ENCODE measurements around the gene RNF217.

RNF217 gene

DNA sequence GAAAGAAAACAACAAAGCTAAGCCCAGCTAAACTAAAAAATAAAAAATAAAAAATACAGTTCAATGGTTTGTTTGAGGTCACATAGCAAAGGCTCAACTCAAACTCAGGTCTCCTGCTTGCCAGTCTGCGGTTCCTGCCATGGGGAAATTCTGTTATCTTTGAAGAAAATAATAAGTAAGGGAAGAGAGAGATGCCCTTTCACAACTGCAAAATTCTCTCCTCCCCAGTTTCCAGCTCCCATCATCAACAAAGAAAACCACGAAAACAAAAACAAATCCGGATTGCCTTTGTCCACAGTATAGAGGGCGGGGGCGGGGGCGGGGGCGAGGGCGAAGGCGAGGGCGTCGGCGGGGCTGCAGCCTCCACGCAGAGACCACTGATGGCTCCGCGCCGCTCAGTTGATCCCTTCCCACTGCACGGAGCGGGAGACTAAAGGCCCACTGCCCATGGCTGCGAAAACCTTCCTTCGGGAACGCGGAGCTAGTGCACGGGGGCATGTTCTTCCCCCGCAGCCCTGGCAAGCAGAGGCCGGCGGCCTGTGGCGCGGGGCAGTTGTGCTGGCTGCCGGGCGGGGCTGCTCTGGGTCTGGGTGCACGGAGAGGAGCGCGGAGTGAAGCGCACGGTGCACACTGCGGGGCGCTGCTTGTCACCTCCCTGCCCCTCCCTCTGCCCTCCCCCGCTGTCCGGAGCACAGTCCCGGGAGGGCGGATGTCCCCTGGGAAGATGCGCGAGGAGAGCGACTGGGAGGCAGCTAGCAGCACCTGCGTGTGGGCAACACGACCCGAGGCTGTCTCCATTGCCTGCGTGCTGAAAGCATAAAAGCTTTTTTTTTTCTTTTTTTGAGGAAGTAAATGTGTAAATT is 137.2 kb downstream of the RNF217 start:
- Histone ChIP-seq H3K36me3 (ENCODE audit: control insufficient read depth, insufficient read depth, low read length) (no peaks in the 10 kb centered on the region), H3K4me1 (ENCODE audit: control insufficient read depth, insufficient read depth, low read length, poor library complexity, severe bottlenecking) (peaks cover 39% of the 10 kb centered on the region), H3K27ac (ENCODE audit: low read depth, low read length, severe bottlenecking) (no peak overlapping the region), H3K9me3 (ENCODE audit: control insufficient read depth, low read length) (no peaks in the 10 kb centered on the region), H3K4me3 (ENCODE audit: extremely low read depth, insufficient read depth, low read length, poor library complexity, severe bottlenecking) (peak overlapping the region; percentile 26)
- 2 to 3% methylated on average over 31 to 37 of the region's 48 CpGs for WGBS, 2 experiments (ENCODE audit: insufficient coverage in 2 of 2)

DNA sequence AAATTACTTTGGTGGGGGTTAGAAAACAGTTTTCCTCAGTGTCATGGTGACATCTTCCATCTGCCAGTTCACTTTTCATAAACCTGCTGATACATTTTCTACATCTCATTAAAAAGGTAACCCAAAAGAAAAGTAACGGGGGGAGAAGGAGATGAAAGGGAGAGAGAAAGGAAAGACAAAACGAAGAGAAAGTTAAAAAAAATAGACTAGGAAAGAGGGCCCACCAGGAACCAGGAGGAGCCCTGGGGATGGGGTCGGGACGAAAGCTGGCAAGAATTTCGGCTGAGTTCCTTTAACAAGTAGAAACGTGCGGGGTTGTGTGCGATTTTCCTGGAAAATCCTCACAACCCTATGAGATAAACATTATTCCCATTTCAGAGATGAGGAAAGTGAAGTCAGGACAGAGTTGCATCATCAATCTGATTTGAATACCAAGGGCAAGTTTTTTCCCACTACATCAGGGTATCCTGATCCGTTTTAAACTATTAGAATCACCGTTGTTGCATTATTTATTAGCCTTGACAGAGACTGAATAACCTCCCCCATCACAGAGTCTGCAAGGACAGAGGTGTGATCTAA is 137.9 kb downstream of the RNF217 start:
- H3K4me1 ChIP-seq (ENCODE audit: control insufficient read depth, insufficient read depth, low read length, poor library complexity, severe bottlenecking): peaks cover 46% of the 10 kb centered on the region
- 77 to 83% methylated on average over 7 to 8 of the region's 10 CpGs for WGBS, 2 experiments (ENCODE audit: insufficient coverage in 2 of 2)
- H3K36me3 ChIP-seq (ENCODE audit: control insufficient read depth, insufficient read depth, low read length): no peaks in the 10 kb centered on the region
- peak overlapping the region; percentile 26 for H3K4me3 ChIP-seq (ENCODE audit: extremely low read depth, insufficient read depth, low read length, poor library complexity, severe bottlenecking)
- no peaks in the 10 kb centered on the region for H3K9me3 ChIP-seq (ENCODE audit: control insufficient read depth, low read length)
- H3K27ac ChIP-seq (ENCODE audit: low read depth, low read length, severe bottlenecking): no peak overlapping the region

DNA sequence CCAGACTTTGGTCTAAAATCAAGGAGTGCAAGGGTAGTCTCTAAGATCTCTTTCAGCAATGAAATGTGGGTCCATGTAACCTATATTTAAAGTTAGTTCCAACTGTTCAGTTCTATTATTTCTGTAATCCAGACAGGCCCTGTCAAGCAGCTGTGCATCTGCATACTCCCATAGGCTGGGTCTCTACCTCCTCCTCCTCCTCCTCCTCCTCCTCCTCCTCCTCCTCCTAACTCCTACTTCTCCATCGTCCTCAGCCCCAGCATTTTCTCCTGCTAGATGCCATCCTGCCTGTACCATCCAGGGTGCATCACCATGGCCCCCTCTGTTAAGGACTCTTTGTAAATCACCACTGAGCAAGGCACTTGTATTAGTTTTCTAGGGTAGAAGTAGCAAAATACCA is 138.9 kb downstream of the RNF217 start:
- no peaks in the 10 kb centered on the region for H3K9me3 ChIP-seq (ENCODE audit: control insufficient read depth, low read length)
- no peak overlapping the region for H3K27ac ChIP-seq (ENCODE audit: low read depth, low read length, severe bottlenecking)
- H3K4me3 ChIP-seq (ENCODE audit: extremely low read depth, insufficient read depth, low read length, poor library complexity, severe bottlenecking): no peak overlapping the region
- H3K4me1 ChIP-seq (ENCODE audit: control insufficient read depth, insufficient read depth, low read length, poor library complexity, severe bottlenecking): peaks cover 42% of the 10 kb centered on the region
- no peaks in the 10 kb centered on the region for H3K36me3 ChIP-seq (ENCODE audit: control insufficient read depth, insufficient read depth, low read length)
- WGBS, 2 experiments (ENCODE audit: insufficient coverage in 2 of 2): no CpG with 5 or more reads among the region's 1 CpG

DNA sequence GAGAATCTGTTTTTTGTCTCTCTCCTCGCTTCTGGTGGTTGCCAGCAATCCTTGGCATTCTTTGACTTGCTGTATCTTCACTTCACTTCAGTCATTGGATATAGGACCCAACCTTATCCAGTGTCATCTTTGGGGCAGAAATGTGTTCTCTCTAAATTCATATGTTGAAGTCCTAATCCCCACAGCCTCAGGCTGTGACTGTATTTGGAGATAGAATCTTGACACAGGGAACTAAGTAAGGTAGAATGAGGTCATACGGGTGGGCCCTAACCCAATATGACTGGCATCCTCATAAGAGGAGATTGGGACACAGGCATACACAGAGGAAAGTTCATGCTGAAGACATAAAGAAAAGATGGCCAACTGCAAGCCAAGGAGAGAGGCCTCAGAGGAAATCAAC is 139.4 kb downstream of the RNF217 start:
- 83 to 100% methylated on average over 2 of the region's 2 CpGs for WGBS, 2 experiments (ENCODE audit: insufficient coverage in 2 of 2)
- Histone ChIP-seq H3K27ac (ENCODE audit: low read depth, low read length, severe bottlenecking) (peak overlapping the region; percentile 76), H3K4me1 (ENCODE audit: control insufficient read depth, insufficient read depth, low read length, poor library complexity, severe bottlenecking) (peaks cover 42% of the 10 kb centered on the region), H3K9me3 (ENCODE audit: control insufficient read depth, low read length) (no peaks in the 10 kb centered on the region), H3K36me3 (ENCODE audit: control insufficient read depth, insufficient read depth, low read length) (no peaks in the 10 kb centered on the region), H3K4me3 (ENCODE audit: extremely low read depth, insufficient read depth, low read length, poor library complexity, severe bottlenecking) (no peak overlapping the region)

DNA sequence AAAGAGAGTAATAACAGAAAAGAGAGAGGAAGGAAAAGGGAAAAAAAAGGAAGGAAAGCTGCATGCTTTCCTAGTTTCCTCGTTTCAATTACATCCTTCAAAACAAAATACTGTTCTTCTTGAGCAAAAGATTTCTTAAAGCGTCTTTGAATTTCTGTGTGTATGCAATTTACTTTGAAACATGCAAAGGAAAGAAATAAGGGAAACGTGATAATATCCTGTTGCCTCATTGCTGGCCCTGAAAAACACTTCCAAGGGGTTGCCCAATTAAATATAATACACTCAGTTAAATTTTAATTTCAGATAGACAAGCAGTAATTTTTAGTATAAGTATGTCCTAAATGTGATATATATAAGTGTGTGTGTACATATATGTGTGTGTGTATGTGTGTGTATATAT is 140.2 kb downstream of the RNF217 start:
- Histone ChIP-seq H3K9me3 (ENCODE audit: control insufficient read depth, low read length) (no peaks in the 10 kb centered on the region), H3K4me1 (ENCODE audit: control insufficient read depth, insufficient read depth, low read length, poor library complexity, severe bottlenecking) (peaks cover 42% of the 10 kb centered on the region), H3K4me3 (ENCODE audit: extremely low read depth, insufficient read depth, low read length, poor library complexity, severe bottlenecking) (no peak overlapping the region), H3K27ac (ENCODE audit: low read depth, low read length, severe bottlenecking) (peak overlapping the region; percentile 76), H3K36me3 (ENCODE audit: control insufficient read depth, insufficient read depth, low read length) (no peaks in the 10 kb centered on the region)
- WGBS, 2 experiments (ENCODE audit: insufficient coverage in 2 of 2): no CpG with 5 or more reads among the region's 3 CpGs

DNA sequence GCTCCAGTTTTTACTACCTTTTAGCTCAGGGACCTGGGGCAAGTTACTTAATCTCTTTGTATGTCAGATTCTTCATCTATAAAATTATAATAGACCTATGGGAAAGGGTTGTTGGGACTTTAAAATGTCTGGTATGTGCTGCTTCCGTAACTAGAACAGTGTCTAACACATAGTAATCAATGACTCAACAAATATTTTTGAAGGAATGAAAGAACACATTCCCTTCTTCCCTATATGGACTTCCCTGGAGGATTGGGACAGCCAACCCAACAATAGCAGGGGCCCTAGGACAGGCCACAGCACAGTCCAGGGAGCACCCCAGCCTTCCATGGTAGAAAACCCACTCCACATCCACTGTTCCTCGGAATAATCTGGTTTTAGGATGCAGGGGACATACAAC is 140.7 kb downstream of the RNF217 start:
- no CpG with 5 or more reads among the region's 2 CpGs for WGBS, 2 experiments (ENCODE audit: insufficient coverage in 2 of 2)
- Histone ChIP-seq H3K9me3 (ENCODE audit: control insufficient read depth, low read length) (no peaks in the 10 kb centered on the region), H3K27ac (ENCODE audit: low read depth, low read length, severe bottlenecking) (peak overlapping the region; percentile 76), H3K4me1 (ENCODE audit: control insufficient read depth, insufficient read depth, low read length, poor library complexity, severe bottlenecking) (peaks cover 42% of the 10 kb centered on the region), H3K36me3 (ENCODE audit: control insufficient read depth, insufficient read depth, low read length) (no peaks in the 10 kb centered on the region), H3K4me3 (ENCODE audit: extremely low read depth, insufficient read depth, low read length, poor library complexity, severe bottlenecking) (no peak overlapping the region)

DNA sequence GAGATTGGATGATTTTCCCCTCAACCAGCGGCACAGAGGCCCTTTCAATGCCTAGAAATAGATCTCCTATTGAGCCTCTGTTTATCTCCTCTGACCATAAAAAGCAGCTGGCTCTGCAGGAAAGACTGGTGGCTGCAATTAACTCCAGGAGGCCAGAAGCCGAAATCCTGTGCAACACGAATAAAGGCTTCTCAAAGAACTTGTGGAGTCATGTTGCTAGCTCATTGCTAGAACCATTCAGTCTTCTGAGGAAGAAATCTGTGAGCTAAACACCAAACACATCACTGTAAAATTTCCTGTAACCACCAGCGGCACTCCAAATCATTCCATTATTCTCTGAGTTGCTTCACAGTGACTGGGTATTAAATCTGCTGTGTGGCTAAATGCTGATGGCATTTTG is 142.2 kb downstream of the RNF217 start:
- 11 to 17% methylated on average over 3 of the region's 4 CpGs for WGBS, 2 experiments (ENCODE audit: insufficient coverage in 2 of 2)
- Histone ChIP-seq H3K36me3 (ENCODE audit: control insufficient read depth, insufficient read depth, low read length) (no peaks in the 10 kb centered on the region), H3K9me3 (ENCODE audit: control insufficient read depth, low read length) (peaks cover 2% of the 10 kb centered on the region), H3K27ac (ENCODE audit: low read depth, low read length, severe bottlenecking) (peak overlapping the region; percentile 80), H3K4me1 (ENCODE audit: control insufficient read depth, insufficient read depth, low read length, poor library complexity, severe bottlenecking) (peaks cover 42% of the 10 kb centered on the region), H3K4me3 (ENCODE audit: extremely low read depth, insufficient read depth, low read length, poor library complexity, severe bottlenecking) (no peak overlapping the region)

DNA sequence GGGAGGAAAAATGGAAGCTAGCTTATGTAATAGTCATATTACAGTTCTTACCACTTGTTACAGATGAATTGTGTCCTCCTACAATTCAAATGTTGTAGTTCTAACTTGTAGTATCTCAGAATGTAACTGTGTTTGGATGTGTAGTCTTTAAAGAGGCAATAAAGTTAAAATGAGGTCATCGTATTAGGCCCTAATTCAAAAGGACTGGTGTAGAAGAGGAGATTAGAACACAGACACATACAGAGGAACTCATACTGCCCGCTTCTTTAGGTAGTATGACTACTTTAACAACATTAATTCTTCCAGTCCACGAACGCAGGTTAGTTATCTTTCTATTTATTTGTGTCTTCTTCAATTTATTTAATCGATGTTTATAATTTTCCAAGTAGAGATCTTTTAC is 144.8 kb downstream of the RNF217 start:
- Histone ChIP-seq H3K9me3 (ENCODE audit: control insufficient read depth, low read length) (peaks cover 19% of the 10 kb centered on the region), H3K4me3 (ENCODE audit: extremely low read depth, insufficient read depth, low read length, poor library complexity, severe bottlenecking) (no peak overlapping the region), H3K36me3 (ENCODE audit: control insufficient read depth, insufficient read depth, low read length) (no peaks in the 10 kb centered on the region), H3K4me1 (ENCODE audit: control insufficient read depth, insufficient read depth, low read length, poor library complexity, severe bottlenecking) (peaks cover 25% of the 10 kb centered on the region), H3K27ac (ENCODE audit: low read depth, low read length, severe bottlenecking) (no peak overlapping the region)
- 88% methylated on average over 1 of the region's 5 CpGs; no CpG with 5 or more reads in 1 of the 2 experiments for WGBS, 2 experiments (ENCODE audit: insufficient coverage in 2 of 2)

DNA sequence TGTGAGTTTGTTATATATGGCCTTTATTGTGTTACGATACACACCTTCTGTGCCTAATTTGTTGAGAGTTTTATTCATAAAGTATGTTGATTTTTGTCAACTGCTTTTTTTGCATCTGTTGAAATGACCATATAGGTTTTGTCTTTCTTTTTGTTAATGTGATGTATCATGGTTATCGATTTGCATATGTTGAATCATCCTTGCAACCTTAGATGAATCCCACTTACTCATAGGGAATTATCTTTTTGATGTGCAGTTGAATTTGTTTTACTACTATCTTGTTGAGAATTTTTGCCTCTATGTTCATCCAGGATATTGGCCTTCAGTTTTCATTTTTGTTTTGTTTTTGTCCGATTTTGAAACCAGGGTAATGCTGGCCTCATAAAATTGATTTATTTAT is 145.7 kb downstream of the RNF217 start:
- Histone ChIP-seq H3K9me3 (ENCODE audit: control insufficient read depth, low read length) (peaks cover 23% of the 10 kb centered on the region), H3K4me3 (ENCODE audit: extremely low read depth, insufficient read depth, low read length, poor library complexity, severe bottlenecking) (no peak overlapping the region), H3K4me1 (ENCODE audit: control insufficient read depth, insufficient read depth, low read length, poor library complexity, severe bottlenecking) (peaks cover 19% of the 10 kb centered on the region), H3K27ac (ENCODE audit: low read depth, low read length, severe bottlenecking) (no peak overlapping the region), H3K36me3 (ENCODE audit: control insufficient read depth, insufficient read depth, low read length) (no peaks in the 10 kb centered on the region)
- 100% methylated on average over 1 of the region's 3 CpGs; no CpG with 5 or more reads in 1 of the 2 experiments for WGBS, 2 experiments (ENCODE audit: insufficient coverage in 2 of 2)

DNA sequence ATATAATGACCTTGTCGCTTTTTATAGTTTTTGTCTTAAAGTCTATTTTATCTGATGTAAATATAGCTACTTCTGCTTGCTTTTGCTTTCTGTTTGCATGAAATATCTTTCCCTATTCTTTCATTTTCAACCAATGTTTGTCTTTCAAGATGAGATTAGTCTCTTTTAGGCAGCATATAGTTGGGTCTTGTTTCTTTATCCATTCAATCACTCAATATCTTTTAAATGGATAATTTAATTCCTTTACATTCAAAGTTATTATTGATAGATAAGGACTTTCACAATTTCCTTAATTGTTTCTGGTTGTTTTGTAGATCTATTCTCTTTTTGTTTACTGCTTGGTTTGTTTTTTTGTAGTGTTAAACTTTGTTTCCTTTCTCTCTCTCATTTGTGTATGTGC is 147.8 kb downstream of the RNF217 start:
- Histone ChIP-seq H3K9me3 (ENCODE audit: control insufficient read depth, low read length) (peaks cover 23% of the 10 kb centered on the region), H3K4me1 (ENCODE audit: control insufficient read depth, insufficient read depth, low read length, poor library complexity, severe bottlenecking) (peaks cover 1% of the 10 kb centered on the region), H3K36me3 (ENCODE audit: control insufficient read depth, insufficient read depth, low read length) (no peaks in the 10 kb centered on the region), H3K27ac (ENCODE audit: low read depth, low read length, severe bottlenecking) (no peak overlapping the region), H3K4me3 (ENCODE audit: extremely low read depth, insufficient read depth, low read length, poor library complexity, severe bottlenecking) (no peak overlapping the region)
- no CpG with 5 or more reads among the region's 1 CpG for WGBS, 2 experiments (ENCODE audit: insufficient coverage in 2 of 2)

Data from mesodermal cell (in vitro differentiated cells).